ENCODE data around the gene KRTDAP. TPM values are rescaled to one million over a fixed set of nuclear protein-coding genes. Genes with fewer than 3 reads are reported as not detected.
"Not testable (repeated sequence)": the region's sequence is repeated elsewhere in the genome, so short reads cannot be mapped to it uniquely, and the experiment has no call there.

KRTDAP gene
- total RNA-seq, 1 experiment from 2014 or later = 1.7 TPM

GRCh38 chr19:35462476-35462953 lies 27.7 kb downstream of the KRTDAP start:
- TF ChIP-seq TEAD1 (CRISPR knock-in tag; IDR thresholded peaks at IDR 0.05) (no peak), CDX4 (CRISPR knock-in tag; IDR thresholded peaks at IDR 0.05; ENCODE audit: borderline replicate concordance) (no peak), ATF1 (CRISPR knock-in tag; IDR thresholded peaks at IDR 0.05) (no peak), ZNF263 (CRISPR knock-in tag; IDR thresholded peaks at IDR 0.05; ENCODE audit: low read depth) (no peak), ERG (CRISPR knock-in tag; IDR thresholded peaks at IDR 0.05) (no peak), CTCF (IDR thresholded peaks at IDR 0.05) (no peak), SOX15 (CRISPR knock-in tag; IDR thresholded peaks at IDR 0.05) (no peak)
- ChIA-PET POLR2A (no interaction called here), CTCF (interaction anchor here (0.6 to 2.0 kb wide), 4 partner anchors 33 to 120 kb away, joined by 3 to 5 read pairs (median 4); no protein-coding TSS in a partner anchor)
- DNase-seq (ENCODE audit: low spot score) (no peak), ATAC-seq (no peak)
- peaks cover 3% of the 10 kb centered on the region; the same call in 1 of the 2 replicates for H3K4me1 Mint-ChIP-seq
- H3K9me3 Mint-ChIP-seq = no peaks in the 10 kb centered on the region
- no peaks in the 10 kb centered on the region for H3K36me3 Mint-ChIP-seq
- H3K27ac Mint-ChIP-seq = no peak overlapping the region
- no peaks in the 10 kb centered on the region; the same call in 1 of the 2 replicates for H3K27me3 Mint-ChIP-seq (ENCODE audit: low read depth)
- no peak overlapping the region for H3K4me3 Mint-ChIP-seq

GRCh38 chr19:35461788-35462187 lies 28.5 kb downstream of the KRTDAP start:
- TF ChIP-seq HMGA2 (CRISPR knock-in tag; IDR thresholded peaks at IDR 0.05) = peak; percentile 58; the same call in 1 of the 2 replicates
- H3K36me3 Mint-ChIP-seq; H3K27ac Mint-ChIP-seq; H3K4me1 Mint-ChIP-seq; H3K4me3 Mint-ChIP-seq; ATAC-seq; H3K9me3 Mint-ChIP-seq; DNase-seq (ENCODE audit: low spot score); POLR2A ChIA-PET; H3K27me3 Mint-ChIP-seq (ENCODE audit: low read depth): not testable (repeated sequence)
- CTCF ChIA-PET = interaction anchor here (0.6 to 2.0 kb wide), 4 partner anchors 34 to 119 kb away, joined by 3 to 5 read pairs (median 4); no protein-coding TSS in a partner anchor

GRCh38 chr19:35461060-35461459 lies 29.2 kb downstream of the KRTDAP start:
- H3K4me1 Mint-ChIP-seq = peaks cover 3% of the 10 kb centered on the region; the same call in 1 of the 2 replicates
- no peaks in the 10 kb centered on the region; the same call in 1 of the 2 replicates for H3K27me3 Mint-ChIP-seq (ENCODE audit: low read depth)
- H3K27ac Mint-ChIP-seq = no peak overlapping the region
- ChIA-PET POLR2A (no interaction called here), CTCF (interaction anchor here (1.0 kb wide), 1 partner anchor 224 kb away, joined by 4 read pairs; no protein-coding TSS in a partner anchor)
- no peak for DNase-seq (ENCODE audit: low spot score)
- no peaks in the 10 kb centered on the region for H3K9me3 Mint-ChIP-seq
- no peak for ATAC-seq
- no peaks in the 10 kb centered on the region for H3K36me3 Mint-ChIP-seq
- no peak overlapping the region for H3K4me3 Mint-ChIP-seq
- TF ChIP-seq RELA (CRISPR knock-in tag; IDR thresholded peaks at IDR 0.05; ENCODE audit: borderline replicate concordance) (no peak), JAZF1 (CRISPR knock-in tag; IDR thresholded peaks at IDR 0.05) (no peak), JUN (CRISPR knock-in tag; IDR thresholded peaks at IDR 0.05) (no peak), NR1H2 (CRISPR knock-in tag; IDR thresholded peaks at IDR 0.05) (no peak), ZMAT4 (CRISPR knock-in tag; IDR thresholded peaks at IDR 0.05) (no peak), CBFB (CRISPR knock-in tag; IDR thresholded peaks at IDR 0.05; ENCODE audit: low read depth) (no peak), ZNF219 (CRISPR knock-in tag; IDR thresholded peaks at IDR 0.05; ENCODE audit: borderline replicate concordance) (no peak), NR2C2 (CRISPR knock-in tag; IDR thresholded peaks at IDR 0.05) (no peak), ZNF121 (CRISPR knock-in tag; IDR thresholded peaks at IDR 0.05) (no peak), ZBTB43 (CRISPR knock-in tag; IDR thresholded peaks at IDR 0.05) (no peak), PRDM15 (CRISPR knock-in tag; IDR thresholded peaks at IDR 0.05) (no peak), HMGXB4 (CRISPR knock-in tag; IDR thresholded peaks at IDR 0.05) (no peak)
